K562 (cell line): Measurements from ENCODE around the gene RHNO1. TPM values are rescaled to one million over a fixed set of nuclear protein-coding genes. Genes with fewer than 3 reads are reported as not detected.

Experiments used
- KDM5B ChIP-seq: fragments of 200-600 bp; sonication (generic); IDR thresholded peaks from 2 replicates; pipeline ENCODE4 v1.6.1; 2012; ENCODE audit warnings: low read depth, mild to moderate bottlenecking, moderate library complexity, low read length, control low read depth, inconsistent platforms; ENCODE audit not compliant: insufficient replicate concordance
- TAF1 ChIP-seq: IDR thresholded peaks from 2 replicates; pipeline ENCODE4 v1.6.1; 2011; ENCODE audit warnings: mild to moderate bottlenecking, low read length, moderate library complexity; ENCODE audit not compliant: insufficient read depth, control insufficient read depth, severe bottlenecking; ENCODE audit errors: extremely low read depth
- ZBTB8A ChIP-seq: fragments of 450-650 bp; IDR thresholded peaks from 2 replicates; pipeline ENCODE4 v1.6.1; 2018; ENCODE audit warnings: mild to moderate bottlenecking, moderate library complexity; ENCODE audit not compliant: partially characterized antibody
- polyA plus RNA-seq, 8 experiments: library from polyadenylated mRNA; depleted of rRNA in 4 of 8; stranded (reverse) in 5 of 8; unstranded in 3 of 8; fragments of >200 nt; fragmentation: Nextera tagmentation in 2 of 8; fragmentation: Illumina TruSeq in 1 of 8; extraction: Ambion mirVana in 2 of 8; extraction: Trizol in 1 of 8; gene quantifications; 2 replicates each; pipeline versions ENCODE4 v1.2.1 to v1.2.3, GENCODE V29; 2011 to 2014; ENCODE audit warnings: inconsistent platforms in 1 of 8, missing spikeins in 1 of 8
- total RNA-seq, 7 experiments: library from RNA; depleted of rRNA in 6 of 7; stranded (reverse); fragments of >200 nt in 6 of 7; fragmentation: Illumina TruSeq in 2 of 7; extraction: Trizol in 2 of 7; gene quantifications; 2 replicates each; pipeline versions ENCODE4 v1.2.1 to v1.2.3, GENCODE V29; 2011 to 2021; ENCODE audit warnings: low replicate concordance in 1 of 7
- TF ChIP-seq, protein P1 (sequence below): fragments of 250-450 bp; sonication (Bioruptor Pico); IDR thresholded peaks from 2 replicates; pipeline ENCODE4 v1.8.0; 2021; ENCODE audit warnings: mild to moderate bottlenecking, moderate library complexity
- TF ChIP-seq, protein P2 (sequence below), 2 experiments: fragments of 200-800 bp in 1 of 2; sonication (Bioruptor generic) in 1 of 2; sonication (generic) in 1 of 2; formaldehyde crosslinking in 1 of 2; IDR thresholded peaks in 1 of 2; conservative IDR thresholded peaks in 1 of 2; 2 replicates each; pipeline versions ENCODE4 v1.5.0 to v1.6.1; 2016 to 2020; ENCODE audit warnings: missing compliant biosample characterization in 1 of 2, missing genetic modification characterization in 1 of 2, missing genetic modification reagents in 1 of 2

Gene RHNO1
- total and polyA plus RNA-seq, 9 of the 15 experiments (the other 6 are each of a cell fraction or from before 2014, with no cell fraction given), result 20.8 to 62.7 (median 28.8) TPM

DNA sequence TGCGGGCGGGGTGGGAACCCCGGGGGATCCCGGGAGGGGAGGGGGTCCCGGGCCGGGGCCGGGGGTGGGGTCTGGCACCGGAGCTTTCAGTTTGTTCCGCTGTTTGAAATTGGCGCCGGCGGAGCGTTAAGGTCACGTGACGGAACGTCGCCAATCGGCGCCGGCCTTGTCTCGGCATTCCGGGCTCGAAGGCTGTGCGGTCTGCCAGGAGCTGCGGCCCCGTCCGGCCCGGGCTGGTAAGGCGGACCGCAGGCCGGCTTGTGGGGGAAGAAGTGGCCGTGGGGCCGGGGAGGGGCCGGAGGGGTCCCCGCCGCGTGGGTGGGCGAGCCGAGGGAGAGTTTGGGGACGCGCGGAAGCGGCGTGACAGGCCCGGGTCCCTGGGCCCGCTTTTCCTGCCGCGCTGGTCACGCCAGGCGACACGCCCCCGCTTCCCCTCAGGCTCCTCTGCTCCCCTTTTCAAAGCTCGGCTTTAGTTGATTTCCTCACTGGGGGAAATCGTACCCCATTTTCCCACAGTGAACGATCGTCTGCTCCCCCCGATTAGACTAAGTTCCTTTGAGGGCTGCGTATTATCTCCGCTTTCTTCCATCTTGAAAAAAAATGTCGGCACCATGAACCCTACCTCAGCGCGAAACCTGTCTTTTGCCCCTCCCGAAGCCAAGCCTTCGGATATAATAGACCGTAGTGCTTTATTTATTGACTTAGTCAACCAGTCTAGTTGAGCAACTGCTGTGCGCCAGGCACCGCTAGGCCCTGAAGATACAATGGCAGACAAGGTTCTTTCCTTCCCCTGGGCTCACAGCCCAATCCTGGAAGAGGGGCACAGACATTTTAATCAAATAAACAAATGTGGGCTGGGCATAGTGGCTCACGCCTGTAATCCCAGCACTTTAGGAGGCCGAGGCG is at the start of gene RHNO1, which contains the start of gene FOXM1 (continued):
- TF ChIP-seq, protein P1, sequence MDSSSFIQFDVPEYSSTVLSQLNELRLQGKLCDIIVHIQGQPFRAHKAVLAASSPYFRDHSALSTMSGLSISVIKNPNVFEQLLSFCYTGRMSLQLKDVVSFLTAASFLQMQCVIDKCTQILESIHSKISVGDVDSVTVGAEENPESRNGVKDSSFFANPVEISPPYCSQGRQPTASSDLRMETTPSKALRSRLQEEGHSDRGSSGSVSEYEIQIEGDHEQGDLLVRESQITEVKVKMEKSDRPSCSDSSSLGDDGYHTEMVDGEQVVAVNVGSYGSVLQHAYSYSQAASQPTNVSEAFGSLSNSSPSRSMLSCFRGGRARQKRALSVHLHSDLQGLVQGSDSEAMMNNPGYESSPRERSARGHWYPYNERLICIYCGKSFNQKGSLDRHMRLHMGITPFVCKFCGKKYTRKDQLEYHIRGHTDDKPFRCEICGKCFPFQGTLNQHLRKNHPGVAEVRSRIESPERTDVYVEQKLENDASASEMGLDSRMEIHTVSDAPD, result no peak
- TF ChIP-seq TAF1 (peak; percentile 81), KDM5B (peak; percentile 49), ZBTB8A (no peak)
- TF ChIP-seq, protein P2, sequence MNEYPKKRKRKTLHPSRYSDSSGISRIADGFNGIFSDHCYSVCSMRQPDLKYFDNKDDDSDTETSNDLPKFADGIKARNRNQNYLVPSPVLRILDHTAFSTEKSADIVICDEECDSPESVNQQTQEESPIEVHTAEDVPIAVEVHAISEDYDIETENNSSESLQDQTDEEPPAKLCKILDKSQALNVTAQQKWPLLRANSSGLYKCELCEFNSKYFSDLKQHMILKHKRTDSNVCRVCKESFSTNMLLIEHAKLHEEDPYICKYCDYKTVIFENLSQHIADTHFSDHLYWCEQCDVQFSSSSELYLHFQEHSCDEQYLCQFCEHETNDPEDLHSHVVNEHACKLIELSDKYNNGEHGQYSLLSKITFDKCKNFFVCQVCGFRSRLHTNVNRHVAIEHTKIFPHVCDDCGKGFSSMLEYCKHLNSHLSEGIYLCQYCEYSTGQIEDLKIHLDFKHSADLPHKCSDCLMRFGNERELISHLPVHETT (CRISPR knock-in tag; conservative IDR thresholded peaks at IDR 0.05 in 1 of 2, IDR thresholded peaks at IDR 0.05 in 1 of 2), result 0 out of 4 replicates have a peak, but pooled peaks of 1 of the 2 experiments have one; percentile 5
